ENCODE data around the gene CLEC16A.

The CLEC16A gene

GRCh38 chr16:11071829-11072228 is 127.5 kb downstream of the CLEC16A start:
- no peak overlapping the region for H3K4me2 ChIP-seq
- TF ChIP-seq, protein P1, sequence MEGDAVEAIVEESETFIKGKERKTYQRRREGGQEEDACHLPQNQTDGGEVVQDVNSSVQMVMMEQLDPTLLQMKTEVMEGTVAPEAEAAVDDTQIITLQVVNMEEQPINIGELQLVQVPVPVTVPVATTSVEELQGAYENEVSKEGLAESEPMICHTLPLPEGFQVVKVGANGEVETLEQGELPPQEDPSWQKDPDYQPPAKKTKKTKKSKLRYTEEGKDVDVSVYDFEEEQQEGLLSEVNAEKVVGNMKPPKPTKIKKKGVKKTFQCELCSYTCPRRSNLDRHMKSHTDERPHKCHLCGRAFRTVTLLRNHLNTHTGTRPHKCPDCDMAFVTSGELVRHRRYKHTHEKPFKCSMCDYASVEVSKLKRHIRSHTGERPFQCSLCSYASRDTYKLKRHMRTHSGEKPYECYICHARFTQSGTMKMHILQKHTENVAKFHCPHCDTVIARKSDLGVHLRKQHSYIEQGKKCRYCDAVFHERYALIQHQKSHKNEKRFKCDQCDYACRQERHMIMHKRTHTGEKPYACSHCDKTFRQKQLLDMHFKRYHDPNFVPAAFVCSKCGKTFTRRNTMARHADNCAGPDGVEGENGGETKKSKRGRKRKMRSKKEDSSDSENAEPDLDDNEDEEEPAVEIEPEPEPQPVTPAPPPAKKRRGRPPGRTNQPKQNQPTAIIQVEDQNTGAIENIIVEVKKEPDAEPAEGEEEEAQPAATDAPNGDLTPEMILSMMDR (conservative IDR thresholded peaks at IDR 0.05; ENCODE audit: low read depth, low read length) = no peak

GRCh38 chr16:11072420-11073153 is 128.2 kb downstream of the CLEC16A start:
- Histone ChIP-seq H3K27ac (no peak overlapping the region), H3K9ac (no peak overlapping the region)
- TF ChIP-seq, protein P1 (conservative IDR thresholded peaks at IDR 0.05; ENCODE audit: low read depth, low read length) = no peak

More at GRCh38 chr16:11071829-11072228, 127.5 kb downstream of the CLEC16A start:
- no peaks in the 10 kb centered on the region for H3K36me3 ChIP-seq (ENCODE audit: insufficient read depth)
- no peak overlapping the region for H2AFZ ChIP-seq (ENCODE audit: low read depth)
- no peaks in the 10 kb centered on the region for H4K20me1 ChIP-seq (ENCODE audit: insufficient read depth)
- no peak overlapping the region for H3K4me3 ChIP-seq (IDR thresholded peaks at IDR 0.05; ENCODE audit: insufficient read depth, low read depth, low read length)
- H3K27me3 ChIP-seq (ENCODE audit: insufficient read depth, low read depth) = no peaks in the 10 kb centered on the region
- H3K4me1 ChIP-seq (ENCODE audit: low read depth, poor library complexity, severe bottlenecking) = peaks cover 17% of the 10 kb centered on the region
- H3K9ac ChIP-seq = no peak overlapping the region
- H3K27ac ChIP-seq = no peak overlapping the region
- no peaks in the 10 kb centered on the region for H3K79me2 ChIP-seq (ENCODE audit: insufficient read depth, low read depth)

GRCh38 chr16:11073407-11073999 is 129.1 kb downstream of the CLEC16A start:
- Histone ChIP-seq H2AFZ (ENCODE audit: low read depth) (no peak overlapping the region), H3K4me2 (no peak overlapping the region), H3K79me2 (ENCODE audit: insufficient read depth, low read depth) (no peaks in the 10 kb centered on the region), H4K20me1 (ENCODE audit: insufficient read depth) (no peaks in the 10 kb centered on the region), H3K27ac (no peak overlapping the region), H3K4me3 (IDR thresholded peaks at IDR 0.05; ENCODE audit: insufficient read depth, low read depth, low read length) (no peak overlapping the region), H3K9ac (no peak overlapping the region), H3K27me3 (ENCODE audit: insufficient read depth, low read depth) (no peaks in the 10 kb centered on the region), H3K36me3 (ENCODE audit: insufficient read depth) (no peaks in the 10 kb centered on the region), H3K4me1 (ENCODE audit: low read depth, poor library complexity, severe bottlenecking) (peaks cover 33% of the 10 kb centered on the region)
- TF ChIP-seq, protein P1 (conservative IDR thresholded peaks at IDR 0.05; ENCODE audit: low read depth, low read length) = no peak

More at GRCh38 chr16:11072420-11073153, 128.2 kb downstream of the CLEC16A start:
- Histone ChIP-seq H4K20me1 (ENCODE audit: insufficient read depth) (no peaks in the 10 kb centered on the region), H3K4me3 (IDR thresholded peaks at IDR 0.05; ENCODE audit: insufficient read depth, low read depth, low read length) (no peak overlapping the region), H3K79me2 (ENCODE audit: insufficient read depth, low read depth) (no peaks in the 10 kb centered on the region), H2AFZ (ENCODE audit: low read depth) (no peak overlapping the region), H3K36me3 (ENCODE audit: insufficient read depth) (no peaks in the 10 kb centered on the region), H3K4me2 (no peak overlapping the region), H3K27me3 (ENCODE audit: insufficient read depth, low read depth) (no peaks in the 10 kb centered on the region), H3K4me1 (ENCODE audit: low read depth, poor library complexity, severe bottlenecking) (peaks cover 24% of the 10 kb centered on the region)

- Histone ChIP-seq H3K27ac (no peak overlapping the region), H3K79me2 (ENCODE audit: insufficient read depth, low read depth) (no peaks in the 10 kb centered on the region), H3K4me3 (IDR thresholded peaks at IDR 0.05; ENCODE audit: insufficient read depth, low read depth, low read length) (no peak overlapping the region), H3K4me1 (ENCODE audit: low read depth, poor library complexity, severe bottlenecking) (peaks cover 40% of the 10 kb centered on the region), H3K27me3 (ENCODE audit: insufficient read depth, low read depth) (no peaks in the 10 kb centered on the region), H2AFZ (ENCODE audit: low read depth) (no peak overlapping the region), H3K4me2 (no peak overlapping the region), H4K20me1 (ENCODE audit: insufficient read depth) (no peaks in the 10 kb centered on the region), H3K9ac (no peak overlapping the region), H3K36me3 (ENCODE audit: insufficient read depth) (no peaks in the 10 kb centered on the region)
- TF ChIP-seq, protein P1 (conservative IDR thresholded peaks at IDR 0.05; ENCODE audit: low read depth, low read length) = no peak
These were observed 129.8 kb downstream of the CLEC16A start for GRCh38 chr16:11074131-11074530.
